Measurements from ENCODE around the gene GCNT1. TPM values are rescaled to one million over a fixed set of nuclear protein-coding genes. Genes with fewer than 3 reads are reported as not detected.

The GCNT1 gene
- total and polyA plus RNA-seq, 2 of the 13 experiments (the other 11 are each of a cell fraction or from before 2014, with no cell fraction given), result 0.55 to 1.7 TPM

GRCh38 chr9:76423216-76424177 lies 35.5 kb upstream of the GCNT1 start (continued):
- TF ChIP-seq, protein P1, sequence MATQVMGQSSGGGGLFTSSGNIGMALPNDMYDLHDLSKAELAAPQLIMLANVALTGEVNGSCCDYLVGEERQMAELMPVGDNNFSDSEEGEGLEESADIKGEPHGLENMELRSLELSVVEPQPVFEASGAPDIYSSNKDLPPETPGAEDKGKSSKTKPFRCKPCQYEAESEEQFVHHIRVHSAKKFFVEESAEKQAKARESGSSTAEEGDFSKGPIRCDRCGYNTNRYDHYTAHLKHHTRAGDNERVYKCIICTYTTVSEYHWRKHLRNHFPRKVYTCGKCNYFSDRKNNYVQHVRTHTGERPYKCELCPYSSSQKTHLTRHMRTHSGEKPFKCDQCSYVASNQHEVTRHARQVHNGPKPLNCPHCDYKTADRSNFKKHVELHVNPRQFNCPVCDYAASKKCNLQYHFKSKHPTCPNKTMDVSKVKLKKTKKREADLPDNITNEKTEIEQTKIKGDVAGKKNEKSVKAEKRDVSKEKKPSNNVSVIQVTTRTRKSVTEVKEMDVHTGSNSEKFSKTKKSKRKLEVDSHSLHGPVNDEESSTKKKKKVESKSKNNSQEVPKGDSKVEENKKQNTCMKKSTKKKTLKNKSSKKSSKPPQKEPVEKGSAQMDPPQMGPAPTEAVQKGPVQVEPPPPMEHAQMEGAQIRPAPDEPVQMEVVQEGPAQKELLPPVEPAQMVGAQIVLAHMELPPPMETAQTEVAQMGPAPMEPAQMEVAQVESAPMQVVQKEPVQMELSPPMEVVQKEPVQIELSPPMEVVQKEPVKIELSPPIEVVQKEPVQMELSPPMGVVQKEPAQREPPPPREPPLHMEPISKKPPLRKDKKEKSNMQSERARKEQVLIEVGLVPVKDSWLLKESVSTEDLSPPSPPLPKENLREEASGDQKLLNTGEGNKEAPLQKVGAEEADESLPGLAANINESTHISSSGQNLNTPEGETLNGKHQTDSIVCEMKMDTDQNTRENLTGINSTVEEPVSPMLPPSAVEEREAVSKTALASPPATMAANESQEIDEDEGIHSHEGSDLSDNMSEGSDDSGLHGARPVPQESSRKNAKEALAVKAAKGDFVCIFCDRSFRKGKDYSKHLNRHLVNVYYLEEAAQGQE (IDR thresholded peaks at IDR 0.05; ENCODE audit: borderline replicate concordance in 1 of 2, low read depth in 1 of 2, low read length in 2 of 2), result no peak; a peak in 1 of 4 replicates
- TF ChIP-seq, protein P2, sequence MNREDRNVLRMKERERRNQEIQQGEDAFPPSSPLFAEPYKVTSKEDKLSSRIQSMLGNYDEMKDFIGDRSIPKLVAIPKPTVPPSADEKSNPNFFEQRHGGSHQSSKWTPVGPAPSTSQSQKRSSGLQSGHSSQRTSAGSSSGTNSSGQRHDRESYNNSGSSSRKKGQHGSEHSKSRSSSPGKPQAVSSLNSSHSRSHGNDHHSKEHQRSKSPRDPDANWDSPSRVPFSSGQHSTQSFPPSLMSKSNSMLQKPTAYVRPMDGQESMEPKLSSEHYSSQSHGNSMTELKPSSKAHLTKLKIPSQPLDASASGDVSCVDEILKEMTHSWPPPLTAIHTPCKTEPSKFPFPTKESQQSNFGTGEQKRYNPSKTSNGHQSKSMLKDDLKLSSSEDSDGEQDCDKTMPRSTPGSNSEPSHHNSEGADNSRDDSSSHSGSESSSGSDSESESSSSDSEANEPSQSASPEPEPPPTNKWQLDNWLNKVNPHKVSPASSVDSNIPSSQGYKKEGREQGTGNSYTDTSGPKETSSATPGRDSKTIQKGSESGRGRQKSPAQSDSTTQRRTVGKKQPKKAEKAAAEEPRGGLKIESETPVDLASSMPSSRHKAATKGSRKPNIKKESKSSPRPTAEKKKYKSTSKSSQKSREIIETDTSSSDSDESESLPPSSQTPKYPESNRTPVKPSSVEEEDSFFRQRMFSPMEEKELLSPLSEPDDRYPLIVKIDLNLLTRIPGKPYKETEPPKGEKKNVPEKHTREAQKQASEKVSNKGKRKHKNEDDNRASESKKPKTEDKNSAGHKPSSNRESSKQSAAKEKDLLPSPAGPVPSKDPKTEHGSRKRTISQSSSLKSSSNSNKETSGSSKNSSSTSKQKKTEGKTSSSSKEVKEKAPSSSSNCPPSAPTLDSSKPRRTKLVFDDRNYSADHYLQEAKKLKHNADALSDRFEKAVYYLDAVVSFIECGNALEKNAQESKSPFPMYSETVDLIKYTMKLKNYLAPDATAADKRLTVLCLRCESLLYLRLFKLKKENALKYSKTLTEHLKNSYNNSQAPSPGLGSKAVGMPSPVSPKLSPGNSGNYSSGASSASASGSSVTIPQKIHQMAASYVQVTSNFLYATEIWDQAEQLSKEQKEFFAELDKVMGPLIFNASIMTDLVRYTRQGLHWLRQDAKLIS (CRISPR knock-in tag; IDR thresholded peaks at IDR 0.05), result no peak
- TF ChIP-seq DNMT3B (CRISPR knock-in tag; conservative IDR thresholded peaks at IDR 0.05) (no peak), ZFP1 (CRISPR knock-in tag; IDR thresholded peaks at IDR 0.05) (peak; percentile 70; the same call in 1 of the 2 replicates), IKZF5 (CRISPR knock-in tag; IDR thresholded peaks at IDR 0.05) (peak; percentile 43; the same call in 1 of the 2 replicates), FOSL2 (CRISPR knock-in tag; IDR thresholded peaks at IDR 0.05) (no peak), ELK4 (CRISPR knock-in tag; IDR thresholded peaks at IDR 0.05; ENCODE audit: borderline replicate concordance) (no peak), KLF6 (CRISPR knock-in tag; IDR thresholded peaks at IDR 0.05) (no peak), KLF11 (CRISPR knock-in tag; IDR thresholded peaks at IDR 0.05) (no peak)
- TF ChIP-seq, protein P3, sequence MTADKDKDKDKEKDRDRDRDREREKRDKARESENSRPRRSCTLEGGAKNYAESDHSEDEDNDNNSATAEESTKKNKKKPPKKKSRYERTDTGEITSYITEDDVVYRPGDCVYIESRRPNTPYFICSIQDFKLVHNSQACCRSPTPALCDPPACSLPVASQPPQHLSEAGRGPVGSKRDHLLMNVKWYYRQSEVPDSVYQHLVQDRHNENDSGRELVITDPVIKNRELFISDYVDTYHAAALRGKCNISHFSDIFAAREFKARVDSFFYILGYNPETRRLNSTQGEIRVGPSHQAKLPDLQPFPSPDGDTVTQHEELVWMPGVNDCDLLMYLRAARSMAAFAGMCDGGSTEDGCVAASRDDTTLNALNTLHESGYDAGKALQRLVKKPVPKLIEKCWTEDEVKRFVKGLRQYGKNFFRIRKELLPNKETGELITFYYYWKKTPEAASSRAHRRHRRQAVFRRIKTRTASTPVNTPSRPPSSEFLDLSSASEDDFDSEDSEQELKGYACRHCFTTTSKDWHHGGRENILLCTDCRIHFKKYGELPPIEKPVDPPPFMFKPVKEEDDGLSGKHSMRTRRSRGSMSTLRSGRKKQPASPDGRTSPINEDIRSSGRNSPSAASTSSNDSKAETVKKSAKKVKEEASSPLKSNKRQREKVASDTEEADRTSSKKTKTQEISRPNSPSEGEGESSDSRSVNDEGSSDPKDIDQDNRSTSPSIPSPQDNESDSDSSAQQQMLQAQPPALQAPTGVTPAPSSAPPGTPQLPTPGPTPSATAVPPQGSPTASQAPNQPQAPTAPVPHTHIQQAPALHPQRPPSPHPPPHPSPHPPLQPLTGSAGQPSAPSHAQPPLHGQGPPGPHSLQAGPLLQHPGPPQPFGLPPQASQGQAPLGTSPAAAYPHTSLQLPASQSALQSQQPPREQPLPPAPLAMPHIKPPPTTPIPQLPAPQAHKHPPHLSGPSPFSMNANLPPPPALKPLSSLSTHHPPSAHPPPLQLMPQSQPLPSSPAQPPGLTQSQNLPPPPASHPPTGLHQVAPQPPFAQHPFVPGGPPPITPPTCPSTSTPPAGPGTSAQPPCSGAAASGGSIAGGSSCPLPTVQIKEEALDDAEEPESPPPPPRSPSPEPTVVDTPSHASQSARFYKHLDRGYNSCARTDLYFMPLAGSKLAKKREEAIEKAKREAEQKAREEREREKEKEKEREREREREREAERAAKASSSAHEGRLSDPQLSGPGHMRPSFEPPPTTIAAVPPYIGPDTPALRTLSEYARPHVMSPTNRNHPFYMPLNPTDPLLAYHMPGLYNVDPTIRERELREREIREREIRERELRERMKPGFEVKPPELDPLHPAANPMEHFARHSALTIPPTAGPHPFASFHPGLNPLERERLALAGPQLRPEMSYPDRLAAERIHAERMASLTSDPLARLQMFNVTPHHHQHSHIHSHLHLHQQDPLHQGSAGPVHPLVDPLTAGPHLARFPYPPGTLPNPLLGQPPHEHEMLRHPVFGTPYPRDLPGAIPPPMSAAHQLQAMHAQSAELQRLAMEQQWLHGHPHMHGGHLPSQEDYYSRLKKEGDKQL (CRISPR knock-in tag; IDR thresholded peaks at IDR 0.05; ENCODE audit: low read depth), result peak; percentile 88
